CD4-positive, alpha-beta T cell (primary cell): ENCODE data around the gene PDCD6IP. TPM values are rescaled to one million over a fixed set of nuclear protein-coding genes. Genes with fewer than 3 reads are reported as not detected.

Source experiments
- ATAC-seq: fragments of 200-7000 bp; cut with Tn5 transposase; one replicate; pipeline ENCODE4 v1.10.0; 2022; ENCODE audit warnings: mild to moderate bottlenecking; ENCODE audit not compliant: poor library complexity
- CTCF ChIA-PET: fragments of 350-600 bp; sonication (Branson Sonifier 250); formaldehyde crosslinking; loops from one replicate; lab custom pipeline; 2021; ENCODE audit warnings: antibody characterized with exemption, inconsistent platforms; lab: Charles Lee
- POLR2A ChIA-PET: fragments of 350-600 bp; sonication (Branson Sonifier 250); formaldehyde crosslinking; loops from one replicate; lab custom pipeline; 2021; ENCODE audit warnings: antibody characterized with exemption, inconsistent platforms; lab: Charles Lee
- DNase-seq, 14 experiments: peaks; one replicate each; pipeline ENCODE4 v3.0.0-alpha.2; 2013 to 2020; ENCODE audit warnings: mixed read lengths in 2 of 14
- H3K27ac ChIP-seq, 2 donors: one replicate each; pipeline versions ENCODE4 v1.5.1 to v1.7.0; 2013; ENCODE audit warnings: low read length in 2 of 2, low read depth in 1 of 2, mild to moderate bottlenecking in 1 of 2
- H3K27me3 ChIP-seq, 2 experiments: 1 replicate in 1 of 2; 2 replicates in 1 of 2; pipeline versions ENCODE4 v1.6.1 to v1.7.0; 2013; ENCODE audit warnings: low read length in 2 of 2, control low read depth in 1 of 2, mild to moderate bottlenecking in 1 of 2, moderate library complexity in 1 of 2; ENCODE audit not compliant: insufficient read depth in 2 of 2, control insufficient read depth in 1 of 2
- H3K36me3 ChIP-seq: one replicate; pipeline ENCODE4 v1.6.1; 2013; ENCODE audit warnings: low read length, control low read depth; ENCODE audit not compliant: insufficient read depth
- H3K4me1 ChIP-seq: one replicate; pipeline ENCODE4 v1.6.1; 2013; ENCODE audit warnings: low read length, control low read depth; ENCODE audit not compliant: insufficient read depth
- H3K4me3 ChIP-seq: one replicate; pipeline ENCODE4 v1.5.1; 2013; ENCODE audit warnings: mild to moderate bottlenecking, low read length, moderate library complexity
- H3K9me3 ChIP-seq, 2 experiments: 1 replicate in 1 of 2; 2 replicates in 1 of 2; pipeline versions ENCODE4 v1.6.1 to v1.7.0; 2013; ENCODE audit warnings: low read length in 2 of 2, mild to moderate bottlenecking in 2 of 2, control low read depth in 1 of 2, moderate library complexity in 1 of 2; ENCODE audit not compliant: control insufficient read depth in 1 of 2, insufficient read depth in 1 of 2
- H3K27ac Mint-ChIP-seq: one replicate; pipeline ENCODE4 v1.8.0; 2020; ENCODE audit warnings: mixed read lengths
- H3K27me3 Mint-ChIP-seq: one replicate; pipeline ENCODE4 v1.8.0; 2021; ENCODE audit warnings: mixed read lengths
- H3K36me3 Mint-ChIP-seq: one replicate; pipeline ENCODE4 v1.8.0; 2021; ENCODE audit warnings: low read depth, mixed read lengths
- H3K4me1 Mint-ChIP-seq: one replicate; pipeline ENCODE4 v1.8.0; 2021; ENCODE audit warnings: low read depth, mixed read lengths
- H3K4me3 Mint-ChIP-seq: one replicate; pipeline ENCODE4 v1.8.0; 2020; ENCODE audit warnings: mild to moderate bottlenecking, mixed read lengths
- H3K9me3 Mint-ChIP-seq: one replicate; pipeline ENCODE4 v1.8.0; 2020; ENCODE audit warnings: mixed read lengths
- CTCF ChIP-seq: fragments of 200-600 bp; IDR thresholded peaks from one replicate; pipeline ENCODE4 v1.8.0; 2022; ENCODE audit warnings: antibody characterized with exemption, mild to moderate bottlenecking
- intact Hi-C, 2 experiments: fragments of 100-400 bp; cut with DNase I in 1 of 2; cut with micrococcal nuclease in 1 of 2; formaldehyde crosslinking; loops; one replicate each; pipeline versions ENCODE4 v1.15.1 to v1.9.0; 2023 to 2025; cut with DNase I, micrococcal nuclease
- total RNA-seq, 174 experiments: library from RNA in 2 of 174; stranded (reverse) in 2 of 174; gene quantifications; one replicate each; pipeline ENCODE4 v1.2.3 and lab custom pipeline; 2021 to 2026

PDCD6IP gene
- total RNA-seq, 2 experiments from 2014 or later, result 109 to 112 TPM

GRCh38 chr3:33895658-33896057 lies 97.2 kb downstream of the PDCD6IP start:
- H3K27ac Mint-ChIP-seq, result no peak overlapping the region
- H3K9me3 ChIP-seq, result no peaks in the 10 kb centered on the region
- CTCF ChIA-PET, result no interaction called here

GRCh38 chr3:33897306-33897705 lies 98.9 kb downstream of the PDCD6IP start:
- DNase-seq (no peak), ATAC-seq (no peak)
- Histone ChIP-seq H3K27ac (no peak overlapping the region), H3K4me3 (no peak overlapping the region), H3K36me3 (no peaks in the 10 kb centered on the region), H3K9me3 (no peaks in the 10 kb centered on the region), H3K4me1 (no peaks in the 10 kb centered on the region), H3K27me3 (no peaks in the 10 kb centered on the region)
- H3K9me3 Mint-ChIP-seq, result no peaks in the 10 kb centered on the region
- no peak overlapping the region for H3K4me3 Mint-ChIP-seq
- no peaks in the 10 kb centered on the region for H3K4me1 Mint-ChIP-seq
- POLR2A ChIA-PET, result no interaction called here
- CTCF ChIA-PET, result interaction anchor here (0.9 kb wide), 1 partner anchor 11 kb away, joined by 3 read pairs; no protein-coding TSS in a partner anchor
- H3K27me3 Mint-ChIP-seq, result no peaks in the 10 kb centered on the region
- no peaks in the 10 kb centered on the region for H3K36me3 Mint-ChIP-seq
- no peak for TF ChIP-seq CTCF
- no peak overlapping the region for H3K27ac Mint-ChIP-seq
- intact Hi-C loops, result no loop called here

More at GRCh38 chr3:33895658-33896057, 97.2 kb downstream of the PDCD6IP start:
- H3K9me3 Mint-ChIP-seq, result no peaks in the 10 kb centered on the region
- H3K4me1 Mint-ChIP-seq, result no peaks in the 10 kb centered on the region
- H3K27ac ChIP-seq, result no peak overlapping the region
- POLR2A ChIA-PET, result no interaction called here
- H3K27me3 Mint-ChIP-seq, result no peaks in the 10 kb centered on the region
- no peaks in the 10 kb centered on the region for H3K36me3 ChIP-seq
- no peak overlapping the region for H3K4me3 ChIP-seq
- no peaks in the 10 kb centered on the region for H3K36me3 Mint-ChIP-seq
- H3K27me3 ChIP-seq, result no peaks in the 10 kb centered on the region
- H3K4me3 Mint-ChIP-seq, result no peak overlapping the region
- DNase-seq, result no peak
- H3K4me1 ChIP-seq, result no peaks in the 10 kb centered on the region
- no peak for ATAC-seq
- intact Hi-C loops, result no loop called here
- TF ChIP-seq CTCF, result no peak

GRCh38 chr3:33898901-33899300 lies 100.5 kb downstream of the PDCD6IP start:
- Mint-ChIP-seq H3K4me1 (no peaks in the 10 kb centered on the region), H3K27me3 (no peaks in the 10 kb centered on the region), H3K4me3 (no peak overlapping the region), H3K9me3 (no peaks in the 10 kb centered on the region), H3K36me3 (no peaks in the 10 kb centered on the region), H3K27ac (no peak overlapping the region)
- ChIA-PET POLR2A (no interaction called here), CTCF (no interaction called here)
- DNase-seq (no peak), ATAC-seq (no peak)
- Histone ChIP-seq H3K27me3 (no peaks in the 10 kb centered on the region), H3K4me1 (no peaks in the 10 kb centered on the region), H3K9me3 (no peaks in the 10 kb centered on the region), H3K36me3 (no peaks in the 10 kb centered on the region), H3K27ac (no peak overlapping the region), H3K4me3 (no peak overlapping the region)
- intact Hi-C loops, result no loop called here
- TF ChIP-seq CTCF, result no peak
